ENCODE data around the gene STK38L.
A peak's percentile ranks its signal among the peaks of the same experiment; 100 is the strongest.

Gene STK38L

DNA sequence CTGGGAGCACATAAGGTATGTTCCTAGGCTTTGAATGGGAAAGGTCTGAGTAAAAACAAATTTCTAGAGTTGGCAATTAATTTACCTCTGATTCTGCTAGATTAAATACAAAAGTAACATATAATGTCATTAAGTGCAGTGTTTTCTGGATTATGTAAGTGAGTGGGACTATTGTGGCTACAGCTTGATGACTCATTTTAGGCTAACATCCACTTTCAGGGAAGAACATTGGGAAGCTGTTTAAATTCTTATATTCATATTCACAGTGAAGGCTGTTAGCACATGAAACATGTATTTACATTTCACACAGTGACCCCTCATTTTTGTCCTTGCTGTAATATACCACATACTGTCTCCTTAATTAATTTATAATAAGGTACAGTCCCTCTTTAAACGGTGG is 75.3 kb downstream of the STK38L start:
- H3K9ac ChIP-seq (ENCODE audit: low read depth, low read length): no peak overlapping the region
- H3K4me3 ChIP-seq (ENCODE audit: low read depth, low read length): no peak overlapping the region
- peaks cover 83% of the 10 kb centered on the region for H3K36me3 ChIP-seq (ENCODE audit: control insufficient read depth, insufficient read depth, low read length)
- H3K27ac ChIP-seq (ENCODE audit: low read depth, low read length): peak overlapping the region; percentile 90
- no peaks in the 10 kb centered on the region for H3K27me3 ChIP-seq (ENCODE audit: control insufficient read depth, insufficient read depth, low read length)
- H3K4me1 ChIP-seq (ENCODE audit: control insufficient read depth, insufficient read depth, low read length): peaks cover 13% of the 10 kb centered on the region
- no peaks in the 10 kb centered on the region for H3K9me3 ChIP-seq (ENCODE audit: control insufficient read depth, insufficient read depth, low read length)

GRCh38 chr12:27319848-27320247 is 75.8 kb downstream of the STK38L start:
- Histone ChIP-seq H3K9me3 (ENCODE audit: control insufficient read depth, insufficient read depth, low read length) (no peaks in the 10 kb centered on the region), H3K4me3 (ENCODE audit: low read depth, low read length) (no peak overlapping the region), H3K27me3 (ENCODE audit: control insufficient read depth, insufficient read depth, low read length) (no peaks in the 10 kb centered on the region), H3K4me1 (ENCODE audit: control insufficient read depth, insufficient read depth, low read length) (peaks cover 13% of the 10 kb centered on the region), H3K36me3 (ENCODE audit: control insufficient read depth, insufficient read depth, low read length) (peaks cover 79% of the 10 kb centered on the region), H3K27ac (ENCODE audit: low read depth, low read length) (peak overlapping the region; percentile 90), H3K9ac (ENCODE audit: low read depth, low read length) (no peak overlapping the region)

DNA sequence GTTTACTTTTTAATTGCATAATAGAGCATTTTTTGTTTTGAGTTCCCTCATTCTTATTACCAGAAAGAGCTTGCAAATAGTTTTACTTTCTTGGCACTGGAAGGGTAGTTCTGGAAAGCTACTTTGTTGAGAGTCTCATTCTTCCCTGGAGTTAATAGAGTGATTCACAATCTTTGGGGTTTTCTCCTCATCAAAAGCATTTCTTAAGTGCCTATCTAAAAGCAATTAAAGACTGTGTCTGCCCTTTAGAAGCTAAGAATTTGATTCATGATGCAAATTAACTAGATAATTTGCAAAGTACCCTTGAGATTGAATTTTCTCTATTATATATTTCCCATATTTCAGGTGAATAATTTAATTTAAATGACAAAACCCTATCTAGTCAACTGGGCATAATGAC is 80.4 kb downstream of the STK38L start:
- Histone ChIP-seq H3K36me3 (ENCODE audit: control insufficient read depth, insufficient read depth, low read length) (peaks cover 46% of the 10 kb centered on the region), H3K9me3 (ENCODE audit: control insufficient read depth, insufficient read depth, low read length) (no peaks in the 10 kb centered on the region), H3K27ac (ENCODE audit: low read depth, low read length) (no peak overlapping the region)

GRCh38 chr12:27330846-27331245 is 86.8 kb downstream of the STK38L start:
- Histone ChIP-seq H3K27me3 (ENCODE audit: control insufficient read depth, insufficient read depth, low read length) (peaks cover 26% of the 10 kb centered on the region), H3K27ac (ENCODE audit: low read depth, low read length) (no peak overlapping the region), H3K9ac (ENCODE audit: low read depth, low read length) (no peak overlapping the region), H3K4me1 (ENCODE audit: control insufficient read depth, insufficient read depth, low read length) (peaks cover 22% of the 10 kb centered on the region), H3K36me3 (ENCODE audit: control insufficient read depth, insufficient read depth, low read length) (peaks cover 6% of the 10 kb centered on the region; the same call in 1 of the 2 replicates), H3K4me3 (ENCODE audit: low read depth, low read length) (no peak overlapping the region), H3K9me3 (ENCODE audit: control insufficient read depth, insufficient read depth, low read length) (no peaks in the 10 kb centered on the region)

More for the DNA sequence above, 80.4 kb downstream of the STK38L start:
- H3K4me3 ChIP-seq (ENCODE audit: low read depth, low read length): no peak overlapping the region
- no peak overlapping the region for H3K9ac ChIP-seq (ENCODE audit: low read depth, low read length)
- no peaks in the 10 kb centered on the region for H3K27me3 ChIP-seq (ENCODE audit: control insufficient read depth, insufficient read depth, low read length)
- peaks cover 6% of the 10 kb centered on the region for H3K4me1 ChIP-seq (ENCODE audit: control insufficient read depth, insufficient read depth, low read length)

GRCh38 chr12:27331291-27331926 is 87.3 kb downstream of the STK38L start:
- H3K27ac ChIP-seq (ENCODE audit: low read depth, low read length): no peak overlapping the region
- no peak overlapping the region for H3K9ac ChIP-seq (ENCODE audit: low read depth, low read length)
- H3K36me3 ChIP-seq (ENCODE audit: control insufficient read depth, insufficient read depth, low read length): peaks cover 1% of the 10 kb centered on the region; the same call in 1 of the 2 replicates
- no peaks in the 10 kb centered on the region for H3K9me3 ChIP-seq (ENCODE audit: control insufficient read depth, insufficient read depth, low read length)
- H3K27me3 ChIP-seq (ENCODE audit: control insufficient read depth, insufficient read depth, low read length): peaks cover 26% of the 10 kb centered on the region
- H3K4me1 ChIP-seq (ENCODE audit: control insufficient read depth, insufficient read depth, low read length): peaks cover 22% of the 10 kb centered on the region
- H3K4me3 ChIP-seq (ENCODE audit: low read depth, low read length): no peak overlapping the region

DNA sequence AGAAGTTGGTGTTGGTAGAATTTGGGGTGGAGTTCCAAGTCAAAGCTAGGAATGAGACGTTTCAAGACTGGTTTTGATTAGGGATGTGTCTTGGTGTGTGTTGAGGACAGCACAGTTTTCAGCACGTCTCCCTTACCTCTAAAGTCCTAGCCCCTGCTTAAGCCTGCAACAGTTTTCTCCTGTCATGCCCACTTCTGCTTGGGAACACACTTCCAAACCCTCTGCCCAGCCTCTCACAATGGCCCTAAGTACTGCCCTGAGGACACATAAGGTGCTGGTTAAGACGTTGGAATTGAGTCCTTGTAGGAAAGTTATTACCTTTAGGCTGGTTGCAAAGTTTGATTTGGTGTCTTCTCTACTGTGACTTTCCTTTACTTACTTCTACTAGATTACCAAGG is 87.8 kb downstream of the STK38L start:
- H3K9ac ChIP-seq (ENCODE audit: low read depth, low read length): peak overlapping the region; percentile 87; the same call in 1 of the 2 replicates
- peaks cover 26% of the 10 kb centered on the region for H3K27me3 ChIP-seq (ENCODE audit: control insufficient read depth, insufficient read depth, low read length)
- H3K9me3 ChIP-seq (ENCODE audit: control insufficient read depth, insufficient read depth, low read length): no peaks in the 10 kb centered on the region
- peak overlapping the region; percentile 74 for H3K4me3 ChIP-seq (ENCODE audit: low read depth, low read length)
- H3K36me3 ChIP-seq (ENCODE audit: control insufficient read depth, insufficient read depth, low read length): no peaks in the 10 kb centered on the region
- H3K27ac ChIP-seq (ENCODE audit: low read depth, low read length): no peak overlapping the region
- peaks cover 22% of the 10 kb centered on the region for H3K4me1 ChIP-seq (ENCODE audit: control insufficient read depth, insufficient read depth, low read length)

- Histone ChIP-seq H3K9me3 (ENCODE audit: control insufficient read depth, insufficient read depth, low read length) (no peaks in the 10 kb centered on the region), H3K4me3 (ENCODE audit: low read depth, low read length) (peak overlapping the region; percentile 74), H3K27ac (ENCODE audit: low read depth, low read length) (no peak overlapping the region), H3K36me3 (ENCODE audit: control insufficient read depth, insufficient read depth, low read length) (no peaks in the 10 kb centered on the region), H3K4me1 (ENCODE audit: control insufficient read depth, insufficient read depth, low read length) (peaks cover 22% of the 10 kb centered on the region), H3K27me3 (ENCODE audit: control insufficient read depth, insufficient read depth, low read length) (peaks cover 26% of the 10 kb centered on the region), H3K9ac (ENCODE audit: low read depth, low read length) (peak overlapping the region; percentile 87; the same call in 1 of the 2 replicates)
These were observed 88.3 kb downstream of the STK38L start for GRCh38 chr12:27332407-27332713.

DNA sequence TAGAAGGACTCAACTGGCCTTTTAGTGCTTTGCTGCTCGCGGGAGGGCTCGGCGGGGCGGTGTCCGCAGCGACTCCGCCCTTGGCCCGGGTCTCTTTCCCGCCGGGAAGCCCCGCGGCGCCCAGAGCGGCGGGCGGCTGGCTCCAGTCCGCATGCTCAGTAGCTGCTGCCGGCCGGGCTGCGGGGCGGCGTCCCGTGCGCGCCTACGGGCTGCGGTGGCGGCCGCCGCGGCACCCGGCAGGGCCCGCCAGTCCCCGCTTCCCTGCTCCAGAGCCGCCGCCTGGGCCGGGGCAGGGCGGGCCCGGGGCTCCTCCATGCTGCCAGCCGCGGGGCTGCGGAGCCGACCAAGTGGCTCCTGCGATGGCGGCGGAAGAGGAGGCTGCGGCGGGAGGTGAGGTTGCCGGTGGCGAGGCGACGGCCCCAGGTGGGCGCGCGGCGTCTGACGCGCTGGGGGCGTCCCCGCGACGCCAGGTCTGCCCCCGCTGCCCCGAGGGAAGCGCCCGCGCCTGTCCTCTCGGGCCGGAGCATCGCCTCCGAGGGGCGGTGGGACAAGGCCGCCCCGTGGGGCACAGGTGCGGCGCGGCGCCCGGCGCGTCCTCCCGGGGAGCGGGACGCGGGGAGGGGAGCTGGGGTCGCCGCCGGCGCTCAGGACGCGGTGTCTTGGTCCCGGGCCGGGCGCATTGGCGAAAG is 88.8 kb downstream of the STK38L start, which contains the start of gene BMAL2:
BMAL2 (plus strand) TSS at position 123 of the 689 bp plus-strand sequence; CDS start at position 360, 237 bp downstream.
- H3K4me1 ChIP-seq (ENCODE audit: control insufficient read depth, insufficient read depth, low read length): peaks cover 22% of the 10 kb centered on the region
- H3K27ac ChIP-seq (ENCODE audit: low read depth, low read length): peak within 1 kb of the TSS; percentile 10
- H3K4me3 ChIP-seq (ENCODE audit: low read depth, low read length): peak within 1 kb of the TSS; percentile 74
- H3K36me3 ChIP-seq (ENCODE audit: control insufficient read depth, insufficient read depth, low read length): no peaks in the 10 kb centered on the region
- peaks cover 26% of the 10 kb centered on the region for H3K27me3 ChIP-seq (ENCODE audit: control insufficient read depth, insufficient read depth, low read length)
- H3K9ac ChIP-seq (ENCODE audit: low read depth, low read length): peak within 1 kb of the TSS; percentile 87
- no peaks in the 10 kb centered on the region for H3K9me3 ChIP-seq (ENCODE audit: control insufficient read depth, insufficient read depth, low read length)

GRCh38 chr12:27333403-27334009 is 89.4 kb downstream of the STK38L start:
- Histone ChIP-seq H3K9me3 (ENCODE audit: control insufficient read depth, insufficient read depth, low read length) (no peaks in the 10 kb centered on the region), H3K27ac (ENCODE audit: low read depth, low read length) (peak overlapping the region; percentile 10), H3K9ac (ENCODE audit: low read depth, low read length) (peak overlapping the region; percentile 87), H3K36me3 (ENCODE audit: control insufficient read depth, insufficient read depth, low read length) (no peaks in the 10 kb centered on the region), H3K4me3 (ENCODE audit: low read depth, low read length) (peak overlapping the region; percentile 74), H3K27me3 (ENCODE audit: control insufficient read depth, insufficient read depth, low read length) (peaks cover 26% of the 10 kb centered on the region), H3K4me1 (ENCODE audit: control insufficient read depth, insufficient read depth, low read length) (peaks cover 22% of the 10 kb centered on the region)

DNA sequence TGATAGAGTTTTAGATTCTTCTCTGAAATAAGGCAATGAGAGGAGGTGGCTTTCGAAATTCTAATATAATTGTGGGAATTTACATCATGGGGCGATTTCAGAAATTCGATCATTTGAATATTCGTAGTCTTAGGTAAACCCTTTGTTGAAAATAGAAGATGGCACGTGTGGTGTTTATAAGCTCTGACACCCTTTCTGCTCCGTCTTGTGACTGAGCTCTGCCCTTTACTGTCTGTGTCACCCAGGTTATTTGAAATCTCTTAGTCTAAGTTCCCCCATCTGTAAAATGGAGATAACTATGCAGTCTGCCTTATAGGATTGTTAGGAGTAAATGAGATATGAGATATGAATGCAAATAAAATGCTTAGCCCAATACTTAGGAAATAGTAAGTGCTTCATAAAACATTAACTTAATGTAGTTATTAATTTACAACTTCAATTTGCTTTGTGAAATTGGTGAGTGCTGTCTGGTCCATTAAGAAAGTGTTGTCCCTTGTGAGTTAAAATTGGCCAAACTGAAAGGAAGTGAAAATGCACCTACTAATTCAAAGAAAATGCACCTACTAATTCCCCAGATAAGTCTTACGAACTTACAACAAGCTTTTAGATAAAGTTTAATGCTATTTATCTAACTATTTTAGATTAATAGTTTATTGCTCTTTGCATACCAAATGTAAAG is 90.1 kb downstream of the STK38L start:
- Histone ChIP-seq H3K27ac (ENCODE audit: low read depth, low read length) (no peak overlapping the region), H3K36me3 (ENCODE audit: control insufficient read depth, insufficient read depth, low read length) (no peaks in the 10 kb centered on the region), H3K9me3 (ENCODE audit: control insufficient read depth, insufficient read depth, low read length) (no peaks in the 10 kb centered on the region), H3K27me3 (ENCODE audit: control insufficient read depth, insufficient read depth, low read length) (peaks cover 26% of the 10 kb centered on the region), H3K4me3 (ENCODE audit: low read depth, low read length) (peak overlapping the region; percentile 74), H3K4me1 (ENCODE audit: control insufficient read depth, insufficient read depth, low read length) (peaks cover 22% of the 10 kb centered on the region), H3K9ac (ENCODE audit: low read depth, low read length) (no peak overlapping the region)

Data from HUES48 (cell line).